Kidney glomerular epithelial cell (primary cell): Measurements from ENCODE around the gene KRTAP4-16.
"Not testable (repeated sequence)": the region's sequence is repeated elsewhere in the genome, so short reads cannot be mapped to it uniquely, and the experiment has no call there.

Source experiments
- DNase-seq: peaks from one replicate; lab custom pipeline; 2025; lab: John Stamatoyannopoulos, UW

KRTAP4-16 gene

DNA sequence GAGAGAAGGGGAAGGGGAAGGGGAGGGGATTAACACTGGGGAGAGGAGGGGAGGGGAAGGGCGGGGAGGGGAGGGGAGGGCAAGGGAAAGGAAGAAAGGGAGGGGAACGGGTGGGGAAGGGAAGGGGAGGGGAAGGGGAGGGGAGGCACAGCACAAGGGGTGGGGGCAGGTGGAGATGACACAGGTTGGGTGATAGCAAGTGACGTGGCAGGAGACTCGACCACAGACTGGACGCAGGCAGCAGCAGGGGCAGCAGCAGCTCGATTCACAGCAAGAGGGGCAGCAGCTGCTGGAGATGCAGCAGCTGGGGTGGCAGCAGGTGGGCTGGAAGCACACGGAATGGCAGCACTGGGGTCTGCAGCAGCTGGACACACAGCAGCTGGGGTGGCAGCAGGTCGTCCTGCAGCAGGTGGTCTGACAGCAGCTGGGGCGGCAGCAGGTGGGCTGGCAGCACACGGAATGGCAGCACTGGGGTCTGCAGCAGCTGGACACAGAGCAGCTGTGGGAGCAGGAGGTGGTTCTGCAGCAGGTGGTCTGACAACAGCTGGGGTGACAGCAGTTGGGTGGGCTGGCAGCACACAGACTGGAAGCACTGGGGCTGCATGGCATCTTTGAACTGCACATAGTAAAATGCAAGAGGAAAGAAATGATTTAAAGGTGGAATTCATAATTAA, at the start of gene KRTAP4-16:
KRTAP4-16 (minus strand) TSS at position 624 of the 674 bp plus-strand sequence; CDS start at position 624, 0 bp downstream.
- no peak for DNase-seq

DNA sequence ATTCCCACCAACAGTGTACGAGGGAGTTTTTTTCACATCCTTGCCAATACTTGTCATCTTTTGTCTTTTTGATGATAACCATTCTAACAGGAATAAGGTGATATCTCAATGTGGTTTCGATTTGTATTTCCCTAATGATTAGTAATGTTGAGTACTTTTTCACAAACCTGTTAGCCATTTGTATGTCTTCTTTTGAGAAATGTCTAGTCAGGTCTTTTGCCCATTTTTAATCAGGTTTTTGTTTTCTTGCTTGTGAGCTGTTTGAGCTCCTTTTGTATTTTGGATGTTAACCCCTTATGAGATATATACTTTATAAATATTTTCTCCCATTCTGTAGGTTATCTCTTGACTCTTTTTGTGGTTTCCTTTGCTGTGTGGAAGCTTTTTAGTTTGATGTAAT, 49.5 kb upstream of the KRTAP4-16 start:
- DNase-seq = no peak

DNA sequence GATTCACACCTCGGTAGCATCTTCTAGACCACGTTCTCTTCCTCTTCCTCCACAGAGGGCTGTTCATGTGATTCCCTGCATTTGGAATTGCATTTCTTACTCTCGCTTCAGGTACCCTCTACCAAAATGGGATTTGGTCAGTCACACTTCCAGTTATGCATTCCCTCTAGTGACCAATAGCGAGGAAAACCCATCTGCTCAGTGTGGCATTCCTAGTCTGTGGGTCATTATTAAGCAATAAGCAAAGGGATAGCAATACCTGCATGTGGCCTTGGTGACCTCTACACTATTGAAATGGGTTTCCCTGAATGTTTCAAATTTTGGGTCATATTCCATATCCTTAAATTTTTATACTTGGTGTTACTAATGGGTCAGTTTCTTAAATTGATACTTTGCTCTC, 48.0 kb upstream of the KRTAP4-16 start:
- no peak for DNase-seq

DNA sequence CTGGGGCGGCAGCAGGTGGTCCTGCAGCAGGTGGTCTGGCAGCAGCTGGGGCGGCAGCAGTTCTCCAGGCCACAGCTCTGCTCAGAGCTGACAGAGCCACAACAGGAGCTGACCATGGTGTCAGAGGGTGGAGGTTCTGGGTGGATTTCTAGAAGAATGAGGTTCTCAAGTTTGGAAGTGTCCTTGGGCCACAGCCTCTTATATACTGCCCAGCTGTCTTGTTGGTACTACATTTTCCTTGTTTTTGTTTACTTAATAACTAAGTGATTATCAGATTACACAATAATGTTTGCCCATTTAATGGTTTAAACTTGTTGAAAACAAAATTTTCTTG, 47.6 kb upstream of the KRTAP4-16 start, which contains the start of gene KRTAP4-5:
KRTAP4-5 (minus strand) TSS at position 174 of the 334 bp plus-strand sequence; CDS start at position 116, 58 bp downstream.
- no peak for DNase-seq

DNA sequence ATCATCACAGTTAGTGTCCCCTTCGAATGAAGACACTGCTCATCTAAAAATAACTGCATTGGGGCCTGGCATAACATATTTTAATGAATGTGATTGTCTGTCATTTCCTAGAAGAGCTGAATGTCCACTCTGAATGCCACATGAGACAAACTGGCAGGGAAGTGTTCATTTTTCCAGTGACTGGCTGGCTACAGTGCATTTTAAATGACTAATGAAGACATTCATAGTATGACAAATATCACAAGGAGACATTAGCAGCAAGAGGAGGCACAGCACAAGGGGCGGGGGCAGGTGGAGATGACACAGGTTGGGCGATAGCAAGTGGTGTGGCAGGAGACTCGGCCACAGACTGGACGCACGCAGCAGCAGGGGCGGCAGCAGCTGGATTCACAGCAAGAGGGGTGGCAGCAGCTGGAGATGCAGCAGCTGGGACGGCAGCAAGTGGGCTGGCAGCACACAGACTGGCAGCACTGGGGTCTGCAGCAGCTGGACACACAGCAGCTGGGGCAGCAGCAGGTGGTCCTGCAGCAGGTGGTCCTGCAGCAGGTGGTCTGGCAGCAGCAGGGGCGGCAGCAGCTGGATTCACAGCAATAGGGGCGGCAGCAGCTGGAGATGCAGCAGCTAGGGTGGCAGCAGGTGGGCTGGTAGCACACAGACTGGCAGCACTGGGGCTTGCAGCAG, 47.1 kb upstream of the KRTAP4-16 start:
- not testable (repeated sequence) for DNase-seq

DNA sequence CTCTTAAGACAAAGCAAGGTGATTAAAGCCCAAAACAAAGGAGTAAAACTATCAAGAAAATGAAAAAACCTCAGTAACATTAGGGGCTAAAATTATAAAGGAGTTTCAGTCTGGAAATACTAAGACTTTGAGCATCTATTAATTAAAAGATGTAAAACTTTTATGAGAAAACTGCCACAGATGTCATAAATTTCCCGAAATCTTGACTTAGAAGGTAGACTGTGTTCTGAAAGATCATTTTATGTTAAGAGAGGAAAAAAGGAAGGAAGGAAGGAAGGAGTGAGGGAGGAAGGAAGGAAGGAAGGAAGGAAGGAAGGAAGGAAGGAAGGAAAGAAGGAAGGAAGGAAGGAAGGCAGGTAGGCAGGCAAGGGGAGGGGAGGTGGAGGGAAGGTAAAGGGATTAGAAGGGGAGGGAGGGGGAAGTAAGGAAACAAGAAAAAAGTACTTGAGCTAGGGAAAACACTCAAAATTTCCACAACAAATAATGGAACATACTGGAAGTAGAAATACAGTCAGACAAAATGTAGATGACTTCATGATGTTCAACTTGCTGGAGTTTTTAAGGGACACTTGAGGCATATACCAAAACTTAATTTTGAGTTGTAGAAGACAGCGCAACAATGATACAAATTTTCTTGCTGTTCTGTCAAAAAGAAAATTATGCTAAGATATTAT, 45.7 kb upstream of the KRTAP4-16 start:
- no peak for DNase-seq

DNA sequence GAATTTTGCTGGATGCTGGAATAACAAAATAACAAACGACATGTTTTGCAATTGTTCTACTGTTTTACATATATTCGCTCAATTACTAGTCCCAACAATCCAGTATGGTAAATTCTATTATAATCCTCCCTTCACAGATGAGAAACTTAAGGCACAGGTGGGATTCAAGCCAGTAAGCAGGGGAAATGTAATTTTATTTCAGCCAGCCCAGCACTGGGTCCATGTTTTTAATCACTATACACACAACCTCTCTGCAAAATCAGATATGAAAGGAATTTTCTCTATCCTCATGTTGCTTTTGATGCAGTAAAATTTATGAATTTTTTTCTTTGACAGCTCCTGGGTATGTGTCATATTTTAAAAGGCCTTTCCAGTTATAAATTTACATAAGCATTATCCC, 43.3 kb upstream of the KRTAP4-16 start:
- DNase-seq = no peak

DNA sequence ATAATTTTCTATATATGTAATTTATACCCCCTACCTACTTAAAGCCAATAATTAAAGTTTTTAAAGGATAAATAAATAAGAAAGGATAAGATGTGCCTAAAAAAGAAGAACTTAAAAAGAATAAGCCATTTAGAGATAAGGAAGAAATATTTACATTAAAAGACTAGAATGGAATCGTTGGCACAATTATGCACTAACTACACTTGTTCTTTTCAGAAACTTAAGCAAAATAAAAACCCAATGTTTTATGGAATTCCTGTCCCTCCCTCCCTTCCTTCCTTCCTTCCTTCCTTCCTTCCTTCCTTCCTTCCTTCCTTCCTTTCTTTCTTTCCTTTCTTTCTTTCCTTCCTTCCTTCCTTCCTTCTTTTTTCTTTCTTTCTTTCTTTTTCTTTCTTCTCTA, 42.8 kb upstream of the KRTAP4-16 start:
- DNase-seq = no peak

DNA sequence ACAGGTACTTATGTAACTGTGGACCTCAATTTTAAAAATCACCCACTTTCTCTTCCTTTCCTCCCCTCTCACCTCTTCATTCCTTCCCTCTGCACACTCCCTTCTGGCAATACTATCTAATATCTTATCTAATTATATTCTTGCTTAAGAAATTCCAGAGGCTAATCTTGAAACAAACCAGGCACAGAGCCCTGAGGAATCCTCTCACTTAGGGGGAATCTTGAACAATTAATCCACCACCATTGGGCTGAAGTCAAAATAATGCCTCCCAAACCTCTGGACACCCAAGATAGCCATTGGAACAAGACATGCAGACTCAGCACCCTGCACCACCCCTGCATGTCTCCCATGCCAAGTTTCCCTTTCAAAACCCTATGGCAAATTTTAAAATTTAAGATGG, 39.4 kb upstream of the KRTAP4-16 start:
- no peak for DNase-seq

DNA sequence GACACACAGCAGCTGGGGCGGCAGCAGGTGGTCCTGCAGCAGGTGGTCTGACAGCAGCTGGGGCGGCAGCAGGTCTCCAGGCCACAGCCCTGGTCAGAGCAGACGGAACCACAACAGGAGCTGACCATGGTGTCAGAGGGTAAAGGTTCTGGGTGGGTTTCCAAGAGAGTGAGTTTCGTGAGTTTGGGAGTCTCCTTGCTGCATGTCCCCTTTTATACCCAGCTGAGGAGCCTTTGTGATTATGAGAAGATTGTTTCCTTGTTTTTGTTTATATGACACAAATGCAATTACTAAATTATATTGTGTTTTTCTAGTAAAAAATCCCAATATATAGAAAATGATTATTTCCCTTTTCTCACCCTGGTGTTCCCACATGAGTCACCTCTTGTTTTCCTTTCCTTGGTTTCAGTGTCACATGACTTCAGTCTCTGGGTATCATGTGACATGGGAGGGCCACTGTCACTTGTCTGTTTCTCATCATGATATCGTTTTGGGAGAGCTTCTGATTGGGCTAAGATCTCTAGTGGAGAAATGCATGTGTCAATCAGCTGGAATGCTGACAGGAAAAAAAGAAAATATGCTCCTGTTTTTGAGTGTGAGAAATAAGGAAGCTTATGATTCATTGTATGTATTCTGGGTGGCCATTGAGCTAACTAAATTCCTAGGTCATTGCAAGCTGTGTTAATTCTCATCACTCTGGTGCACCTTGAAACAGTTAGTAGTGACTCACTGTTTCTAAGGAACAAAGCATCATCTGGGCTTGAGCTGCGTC, 38.5 kb upstream of the KRTAP4-16 start, which contains the start of gene KRTAP4-6:
KRTAP4-6 (minus strand) TSS at position 185 of the 772 bp plus-strand sequence; CDS start at position 128, 57 bp downstream.
- peak; percentile 89 for DNase-seq

DNA sequence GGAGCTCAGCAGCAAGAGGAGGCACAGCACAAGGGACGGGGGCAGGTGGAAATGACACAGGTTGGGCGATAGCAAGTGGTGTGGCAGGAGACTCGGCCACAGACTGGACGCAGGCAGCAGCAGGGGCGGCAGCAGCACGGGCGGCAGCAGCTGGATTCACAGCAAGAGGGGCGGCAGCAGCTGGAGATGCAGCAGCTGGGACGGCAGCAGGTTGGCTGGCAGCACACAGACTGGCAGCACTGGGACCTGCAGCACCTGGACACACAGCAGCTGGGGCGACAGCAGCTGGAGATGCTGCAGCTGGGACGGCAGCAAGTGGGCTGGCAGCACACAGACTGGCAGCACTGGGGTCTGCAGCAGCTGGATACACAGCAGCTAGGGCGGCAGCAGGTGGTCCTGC, 37.9 kb upstream of the KRTAP4-16 start:
- not testable (repeated sequence) for DNase-seq

DNA sequence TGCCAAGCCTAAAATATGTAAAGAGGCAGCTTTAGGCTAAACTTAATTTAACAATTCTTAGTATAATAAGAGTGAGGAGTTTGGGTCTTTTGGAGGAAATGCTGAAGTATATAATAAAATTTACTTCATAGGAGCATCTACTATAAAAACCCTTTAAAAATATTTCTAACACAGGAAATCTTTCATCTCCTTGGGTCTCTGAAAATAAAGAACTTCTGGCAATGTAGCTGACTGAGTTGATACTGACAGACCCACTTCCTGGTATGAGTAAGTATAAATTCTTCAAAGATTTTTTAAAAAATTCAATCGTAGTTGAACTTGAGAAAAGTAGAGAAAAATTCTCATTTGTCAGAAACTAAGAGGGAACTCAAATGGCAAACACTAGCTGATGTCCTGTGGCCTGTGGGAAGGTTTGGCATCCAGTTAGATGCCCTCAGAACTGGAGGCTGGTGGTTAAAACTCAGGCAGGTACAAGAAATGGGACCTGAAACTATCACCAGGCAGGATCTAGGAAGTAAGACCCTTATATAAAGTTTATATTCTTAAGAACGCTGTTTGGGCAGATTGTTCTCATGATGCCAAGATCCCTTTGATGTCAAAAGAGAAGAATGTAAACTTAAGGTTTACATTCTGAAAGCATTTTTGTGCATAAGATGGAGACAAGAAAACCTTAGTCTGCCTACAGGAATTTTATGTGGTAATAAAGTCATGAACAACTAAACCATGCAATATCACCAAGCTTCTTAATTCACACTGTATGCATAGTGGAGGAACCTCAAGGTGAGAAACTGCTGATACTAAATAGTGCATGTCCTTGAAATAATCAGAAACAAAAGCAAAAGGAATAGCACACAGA, 32.1 kb upstream of the KRTAP4-16 start:
- DNase-seq = no peak

DNA sequence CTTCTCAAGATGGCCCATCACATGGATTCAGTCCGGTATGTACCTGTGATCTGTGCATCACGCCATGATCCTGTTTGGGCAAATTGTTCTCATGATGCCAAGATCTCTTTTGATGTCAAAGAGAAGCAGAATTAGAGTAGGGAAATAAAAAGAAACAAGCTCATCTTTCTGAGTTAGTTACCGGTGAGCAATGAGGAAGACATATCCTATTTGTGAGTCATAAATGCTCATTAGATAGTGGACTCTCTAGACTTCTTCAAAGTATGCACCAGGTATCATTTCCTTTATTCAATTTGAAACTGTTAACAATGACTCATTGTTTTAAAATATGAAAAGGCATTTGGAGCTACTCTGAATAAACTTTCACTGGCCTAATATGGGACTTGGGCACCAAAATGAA, 30.0 kb upstream of the KRTAP4-16 start:
- DNase-seq = peak; percentile 86

DNA sequence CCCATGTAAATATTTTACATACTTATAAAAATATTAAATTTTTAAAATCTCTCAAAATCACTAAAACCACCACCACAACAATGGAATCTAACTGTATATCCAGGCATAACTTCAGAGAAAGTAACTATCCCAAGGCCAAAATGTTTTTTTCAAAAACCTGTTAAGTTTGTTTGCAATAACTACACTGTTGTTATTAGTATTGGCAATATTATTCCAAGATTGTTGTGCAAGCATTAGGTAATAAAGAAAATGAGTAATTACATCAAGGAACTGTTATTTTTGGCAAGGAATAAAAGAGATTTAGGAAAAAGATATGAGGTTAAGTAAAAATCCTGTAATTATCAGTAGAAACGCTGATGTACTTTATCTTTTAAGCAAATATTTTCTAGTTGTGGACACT, 25.4 kb upstream of the KRTAP4-16 start:
- DNase-seq = no peak

DNA sequence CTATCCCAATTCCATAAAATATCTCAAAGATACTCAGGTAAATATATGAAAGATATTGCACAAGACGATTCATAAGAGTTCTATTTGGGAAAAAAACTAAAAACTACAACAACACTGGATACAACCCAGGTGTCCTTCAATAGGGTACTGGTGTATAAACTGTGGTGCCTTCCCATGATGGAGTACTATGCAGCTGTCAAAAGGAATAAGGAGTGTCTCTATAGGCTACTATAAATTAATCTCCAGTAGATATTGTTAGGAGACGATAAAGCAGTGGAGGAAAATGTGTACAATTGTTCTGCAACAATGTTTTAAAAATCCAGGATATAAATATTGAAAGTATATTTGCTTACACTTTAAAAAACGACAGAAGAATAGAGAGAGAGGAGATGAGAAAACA, 24.4 kb upstream of the KRTAP4-16 start:
- no peak for DNase-seq

DNA sequence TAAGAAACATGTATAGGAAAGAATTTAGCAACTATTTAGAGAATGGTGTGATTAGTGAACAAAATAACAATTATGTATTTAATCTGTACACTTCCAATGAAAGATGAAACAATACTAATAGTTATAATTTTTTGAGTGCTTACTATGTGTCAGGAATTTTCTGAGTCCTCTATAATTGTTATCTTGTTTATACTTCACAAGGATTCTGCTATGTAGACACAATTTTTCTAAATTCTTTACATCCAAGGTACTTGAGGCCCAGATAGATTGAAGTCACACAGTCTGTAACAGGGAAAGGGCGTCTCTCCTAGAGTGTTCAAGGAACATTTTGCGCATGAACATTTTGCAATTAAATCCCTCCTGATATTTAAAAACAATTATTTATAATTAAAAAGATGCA, 23.1 kb upstream of the KRTAP4-16 start:
- DNase-seq = no peak

DNA sequence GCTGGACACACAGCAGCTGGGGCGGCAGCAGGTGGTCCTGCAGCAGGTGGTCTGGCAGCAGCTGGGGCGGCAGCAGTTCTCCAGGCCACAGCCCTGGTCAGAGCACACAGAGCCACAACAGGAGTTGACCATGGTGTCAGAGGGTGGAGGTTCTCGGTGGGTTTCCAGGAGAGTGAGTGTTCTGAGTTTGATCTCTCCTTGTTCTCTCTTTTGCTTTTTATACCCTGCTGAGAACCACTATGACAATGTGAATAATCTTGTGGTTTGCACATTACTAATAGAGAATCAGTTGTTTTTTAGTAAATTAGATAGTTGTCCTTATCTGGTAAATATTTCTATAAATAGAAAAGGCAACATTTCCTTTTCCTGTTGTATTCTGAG, 22.0 kb upstream of the KRTAP4-16 start, which contains the start of gene KRTAP4-12:
KRTAP4-12 (minus strand) TSS at position 192 of the 381 bp plus-strand sequence; CDS start at position 132, 60 bp downstream.
- DNase-seq = not testable (repeated sequence)

DNA sequence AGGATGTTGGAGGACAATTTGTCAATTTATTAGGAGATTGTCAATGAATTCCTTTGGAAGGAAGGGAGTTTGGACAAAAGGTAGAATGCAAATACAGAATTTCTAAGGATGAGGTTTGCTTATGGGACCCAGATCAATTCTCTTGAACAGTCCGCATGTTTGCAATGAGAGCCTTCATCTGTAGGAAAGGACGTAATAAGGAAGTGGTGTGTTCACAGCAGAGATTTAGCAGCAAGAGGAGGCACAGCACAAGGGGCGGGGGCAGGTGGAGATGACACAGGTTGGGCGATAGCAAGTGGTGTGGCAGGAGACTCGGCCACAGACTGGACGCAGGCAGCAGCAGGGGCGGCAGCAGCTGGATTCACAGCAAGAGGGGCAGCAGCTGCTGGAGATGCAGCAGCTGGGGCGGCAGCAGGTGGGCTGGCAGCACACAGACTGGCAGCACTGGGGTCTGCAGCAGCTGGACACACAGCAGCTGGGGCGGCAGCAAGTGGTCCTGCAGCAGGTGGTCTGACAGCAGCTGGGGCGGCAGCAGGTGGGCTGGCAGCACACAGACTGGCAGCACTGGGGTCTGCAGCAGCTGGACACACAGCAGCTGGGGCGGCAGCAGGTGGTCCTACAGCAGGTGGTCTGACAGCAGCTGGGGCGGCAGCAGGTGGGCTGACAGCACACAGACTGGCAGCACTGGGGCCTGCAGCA, 21.4 kb upstream of the KRTAP4-16 start:
- DNase-seq = not testable (repeated sequence)

DNA sequence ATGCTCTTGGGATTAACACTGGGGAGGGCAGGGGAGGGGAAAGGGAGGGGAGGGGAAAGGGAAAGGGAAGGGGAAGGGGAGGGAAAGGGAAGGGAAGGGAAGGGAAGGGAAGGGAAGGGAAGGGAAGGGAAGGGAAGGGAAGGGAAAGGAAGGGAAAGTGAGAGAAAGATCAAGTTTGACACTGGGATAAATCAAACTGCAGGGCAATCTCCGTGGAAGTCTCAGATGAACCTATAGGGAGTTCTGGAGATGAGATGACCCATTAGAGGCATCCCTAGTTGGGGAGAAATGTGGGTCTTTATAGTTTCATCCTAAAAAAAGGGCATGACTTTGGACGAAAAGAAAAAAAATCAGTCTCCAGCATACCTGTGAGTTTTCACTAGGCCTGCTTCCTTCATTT, 19.7 kb upstream of the KRTAP4-16 start:
- DNase-seq = no peak
